Nephron (organoid): ENCODE measurements around the gene RLF.

Experiments used
- H3K27ac Mint-ChIP-seq, 3 experiments: 2 replicates each; pipeline ENCODE4 v1.8.0; 2020; ENCODE audit warnings: mixed read lengths in 3 of 3, mild to moderate bottlenecking in 2 of 3, moderate library complexity in 1 of 3
- H3K27me3 Mint-ChIP-seq: 2 replicates; pipeline ENCODE4 v1.8.0; 2021; ENCODE audit warnings: low read depth, mild to moderate bottlenecking, moderate library complexity, mixed read lengths
- H3K36me3 Mint-ChIP-seq: 2 replicates; pipeline ENCODE4 v1.8.0; 2020; ENCODE audit warnings: low read depth, mixed read lengths
- H3K4me1 Mint-ChIP-seq: 2 replicates; pipeline ENCODE4 v1.8.0; 2020; ENCODE audit warnings: mixed read lengths
- H3K4me3 Mint-ChIP-seq, 3 experiments: 2 replicates each; pipeline ENCODE4 v1.8.0; 2020; ENCODE audit warnings: mild to moderate bottlenecking in 3 of 3, mixed read lengths in 3 of 3, moderate library complexity in 2 of 3
- H3K9me3 Mint-ChIP-seq: 2 replicates; pipeline ENCODE4 v1.8.0; 2020; ENCODE audit warnings: mixed read lengths
- TF ChIP-seq, protein P1 (sequence below), 3 experiments: fragments of 200-600 bp; sonication (generic); IDR thresholded peaks; one replicate each; pipeline ENCODE4 v1.5.0; 2021; ENCODE audit warnings: antibody characterized with exemption in 3 of 3; ENCODE audit not compliant: unreplicated experiment in 3 of 3

The RLF gene

DNA sequence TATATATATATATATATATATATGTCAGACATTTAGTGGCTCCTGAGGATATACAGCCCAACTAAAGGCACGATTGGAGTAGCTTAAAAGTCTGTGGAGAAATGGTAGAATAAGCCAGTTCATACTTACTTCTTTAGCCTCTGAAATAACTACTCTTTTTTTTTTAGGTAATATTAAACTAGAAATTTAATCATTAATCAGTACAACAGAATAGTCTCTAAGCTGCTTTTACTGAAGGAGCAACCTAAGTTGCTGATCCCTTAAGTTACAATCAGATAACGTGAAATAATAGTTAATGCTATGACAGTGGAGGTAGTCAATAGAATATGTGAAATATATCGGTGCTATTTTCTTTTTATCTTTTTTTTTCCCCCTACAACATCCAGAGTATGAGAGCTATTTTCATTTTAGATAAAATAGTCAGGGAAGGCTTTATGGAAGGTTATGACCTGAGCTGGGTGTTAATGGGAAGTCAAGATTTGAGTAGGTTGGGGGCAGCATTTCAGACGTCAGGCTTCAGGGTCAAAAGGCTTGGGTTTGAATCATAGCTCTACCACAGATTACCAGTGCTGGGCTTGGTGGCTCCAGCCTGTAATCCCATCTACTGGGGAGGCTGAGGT is 112.5 kb downstream of the RLF start:
- no peaks in the 10 kb centered on the region for H3K27me3 Mint-ChIP-seq
- peak overlapping the region; percentile 73 to 91 (median 79) for H3K27ac Mint-ChIP-seq
- H3K4me1 Mint-ChIP-seq, result no peaks in the 10 kb centered on the region
- no peaks in the 10 kb centered on the region for H3K9me3 Mint-ChIP-seq
- H3K36me3 Mint-ChIP-seq, result peaks cover 59% of the 10 kb centered on the region
- TF ChIP-seq, protein P1, sequence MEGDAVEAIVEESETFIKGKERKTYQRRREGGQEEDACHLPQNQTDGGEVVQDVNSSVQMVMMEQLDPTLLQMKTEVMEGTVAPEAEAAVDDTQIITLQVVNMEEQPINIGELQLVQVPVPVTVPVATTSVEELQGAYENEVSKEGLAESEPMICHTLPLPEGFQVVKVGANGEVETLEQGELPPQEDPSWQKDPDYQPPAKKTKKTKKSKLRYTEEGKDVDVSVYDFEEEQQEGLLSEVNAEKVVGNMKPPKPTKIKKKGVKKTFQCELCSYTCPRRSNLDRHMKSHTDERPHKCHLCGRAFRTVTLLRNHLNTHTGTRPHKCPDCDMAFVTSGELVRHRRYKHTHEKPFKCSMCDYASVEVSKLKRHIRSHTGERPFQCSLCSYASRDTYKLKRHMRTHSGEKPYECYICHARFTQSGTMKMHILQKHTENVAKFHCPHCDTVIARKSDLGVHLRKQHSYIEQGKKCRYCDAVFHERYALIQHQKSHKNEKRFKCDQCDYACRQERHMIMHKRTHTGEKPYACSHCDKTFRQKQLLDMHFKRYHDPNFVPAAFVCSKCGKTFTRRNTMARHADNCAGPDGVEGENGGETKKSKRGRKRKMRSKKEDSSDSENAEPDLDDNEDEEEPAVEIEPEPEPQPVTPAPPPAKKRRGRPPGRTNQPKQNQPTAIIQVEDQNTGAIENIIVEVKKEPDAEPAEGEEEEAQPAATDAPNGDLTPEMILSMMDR (IDR thresholded peaks at IDR 0.05; ENCODE audit: unreplicated experiment in 3 of 3), result no peak
- peak overlapping the region in 1 of 3 experiments; percentile 34 for H3K4me3 Mint-ChIP-seq

GRCh38 chr1:40274331-40274730 is 113.1 kb downstream of the RLF start:
- Mint-ChIP-seq H3K9me3 (no peaks in the 10 kb centered on the region), H3K27me3 (no peaks in the 10 kb centered on the region), H3K27ac (peak overlapping the region in 1 of 3 experiments; percentile 91), H3K36me3 (peaks cover 61% of the 10 kb centered on the region), H3K4me1 (no peaks in the 10 kb centered on the region), H3K4me3 (no peak overlapping the region)
- TF ChIP-seq, protein P1 (IDR thresholded peaks at IDR 0.05; ENCODE audit: unreplicated experiment in 3 of 3), result no peak

GRCh38 chr1:40276122-40276521 is 114.9 kb downstream of the RLF start:
- no peaks in the 10 kb centered on the region for H3K4me1 Mint-ChIP-seq
- H3K27ac Mint-ChIP-seq, result no peak overlapping the region
- TF ChIP-seq, protein P1 (IDR thresholded peaks at IDR 0.05; ENCODE audit: unreplicated experiment in 3 of 3), result no peak
- peaks cover 56% of the 10 kb centered on the region for H3K36me3 Mint-ChIP-seq
- no peaks in the 10 kb centered on the region for H3K27me3 Mint-ChIP-seq
- H3K9me3 Mint-ChIP-seq, result no peaks in the 10 kb centered on the region
- no peak overlapping the region for H3K4me3 Mint-ChIP-seq

DNA sequence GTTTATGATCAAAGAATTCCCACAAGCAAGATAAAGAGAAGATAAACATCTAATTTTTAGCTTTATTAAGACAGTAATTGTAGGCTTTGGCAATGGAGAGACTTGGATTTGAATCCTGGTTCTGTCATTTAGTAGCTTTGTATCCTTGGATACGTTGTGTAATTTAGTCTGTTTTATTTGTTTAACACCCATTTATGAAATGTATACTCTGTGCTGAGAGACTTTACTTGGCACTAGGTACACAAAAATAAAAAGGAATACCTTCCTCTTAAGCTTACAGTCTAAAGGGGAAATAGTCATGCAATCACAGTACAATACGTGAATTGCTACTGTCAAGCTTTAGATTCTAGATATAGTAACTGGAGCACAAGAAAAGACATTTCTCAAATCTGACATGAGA is 120.7 kb downstream of the RLF start:
- TF ChIP-seq, protein P1 (IDR thresholded peaks at IDR 0.05; ENCODE audit: unreplicated experiment in 3 of 3), result no peak
- no peak overlapping the region for H3K27ac Mint-ChIP-seq

More for the DNA sequence above, 120.7 kb downstream of the RLF start:
- H3K36me3 Mint-ChIP-seq, result peaks cover 42% of the 10 kb centered on the region
- no peak overlapping the region for H3K4me3 Mint-ChIP-seq
- no peaks in the 10 kb centered on the region for H3K4me1 Mint-ChIP-seq
- no peaks in the 10 kb centered on the region for H3K27me3 Mint-ChIP-seq
- no peaks in the 10 kb centered on the region for H3K9me3 Mint-ChIP-seq
